ENCODE measurements around the gene NT5C3B. TPM values are rescaled to one million over a fixed set of nuclear protein-coding genes. Genes with fewer than 3 reads are reported as not detected.

NT5C3B gene
- total RNA-seq, 1 experiment from 2014 or later = 118 TPM

GRCh38 chr17:41823141-41823524 is 12.9 kb downstream of the NT5C3B start:
- ChIA-PET CTCF (no interaction called here), POLR2A (no interaction called here)
- no TSS peak for BruUV-seq (replicated peaks)
- H3K4me1 ChIP-seq (ENCODE audit: control insufficient read depth, insufficient read depth, low read length) = no peaks in the 10 kb centered on the region; the same call in 1 of the 2 replicates
- no peaks in the 10 kb centered on the region for H3K9me3 ChIP-seq (ENCODE audit: control insufficient read depth, insufficient read depth, low read depth, low read length)
- no peaks in the 10 kb centered on the region for H3K27me3 ChIP-seq (ENCODE audit: control insufficient read depth, insufficient read depth, low read length)
- ATAC-seq (peak; percentile 15), DNase-seq (ENCODE audit: low read depth, low spot score) (no peak)
- intact Hi-C loops (cut with micrococcal nuclease; ENCODE audit: unreplicated experiment) = no loop called here
- peaks cover 2% of the 10 kb centered on the region; the same call in 1 of the 2 replicates for H3K36me3 ChIP-seq (ENCODE audit: control insufficient read depth, insufficient read depth, low read length)
- TF ChIP-seq POLR2AphosphoS5 (IDR thresholded peaks at IDR 0.05; ENCODE audit: low read depth, low read length) (0 out of 2 replicates have a peak, but pooled peaks have one; percentile 28), SIN3A (IDR thresholded peaks at IDR 0.05; ENCODE audit: borderline replicate concordance, insufficient read depth, low read depth, low read length) (no peak)
- no peak overlapping the region for H3K4me3 ChIP-seq (ENCODE audit: low read depth in 2 of 2, low read length in 2 of 2)
- no peak overlapping the region for H3K27ac ChIP-seq (ENCODE audit: low read length)
- in situ Hi-C loops (cut with HindIII; ENCODE audit: low pct_unique_long_range_greater_than_20kb, low sequenced_read_pairs) = no loop called here

- Histone ChIP-seq H3K27ac (ENCODE audit: low read length) (no peak overlapping the region; the same call in 1 of the 2 replicates), H3K27me3 (ENCODE audit: control insufficient read depth, insufficient read depth, low read length) (no peaks in the 10 kb centered on the region), H3K36me3 (ENCODE audit: control insufficient read depth, insufficient read depth, low read length) (peaks cover 2% of the 10 kb centered on the region; the same call in 1 of the 2 replicates), H3K4me1 (ENCODE audit: control insufficient read depth, insufficient read depth, low read length) (no peaks in the 10 kb centered on the region; the same call in 1 of the 2 replicates), H3K9me3 (ENCODE audit: control insufficient read depth, insufficient read depth, low read depth, low read length) (no peaks in the 10 kb centered on the region), H3K4me3 (ENCODE audit: low read depth in 2 of 2, low read length in 2 of 2) (no peak overlapping the region)
- peak; percentile 4 for ATAC-seq
- no peak for DNase-seq (ENCODE audit: low read depth, low spot score)
- TSS peak; percentile 89 for BruUV-seq (replicated peaks)
- in situ Hi-C loops (cut with HindIII; ENCODE audit: low pct_unique_long_range_greater_than_20kb, low sequenced_read_pairs) = no loop called here
- TF ChIP-seq SIN3A (IDR thresholded peaks at IDR 0.05; ENCODE audit: borderline replicate concordance, insufficient read depth, low read depth, low read length) (no peak), CTCF (IDR thresholded peaks at IDR 0.05) (no peak), POLR2AphosphoS5 (IDR thresholded peaks at IDR 0.05; ENCODE audit: low read depth, low read length) (peak; percentile 50), TCF7L2 (IDR thresholded peaks at IDR 0.05; ENCODE audit: low read depth, low read length) (no peak), REST (IDR thresholded peaks at IDR 0.05; ENCODE audit: insufficient read depth in 1 of 2, low read depth in 2 of 2, low read length in 1 of 2) (no peak)
- POLR2A ChIA-PET = interaction anchor here (0.5 to 0.6 kb wide), 2 partner anchors 62 to 77 kb away, joined by 3 to 4 read pairs; no protein-coding TSS in a partner anchor
- intact Hi-C loops (cut with micrococcal nuclease; ENCODE audit: unreplicated experiment) = no loop called here
- CTCF ChIA-PET = no interaction called here
Observed at GRCh38 chr17:41822216-41823140, 13.6 kb downstream of the NT5C3B start.
